ENCODE results near the gene REELD1. TPM values are rescaled to one million over a fixed set of nuclear protein-coding genes. Genes with fewer than 3 reads are reported as not detected.

REELD1 gene
- total and polyA plus RNA-seq, 2 donors from 2014 or later, result 0.58 to 0.66 TPM

DNA sequence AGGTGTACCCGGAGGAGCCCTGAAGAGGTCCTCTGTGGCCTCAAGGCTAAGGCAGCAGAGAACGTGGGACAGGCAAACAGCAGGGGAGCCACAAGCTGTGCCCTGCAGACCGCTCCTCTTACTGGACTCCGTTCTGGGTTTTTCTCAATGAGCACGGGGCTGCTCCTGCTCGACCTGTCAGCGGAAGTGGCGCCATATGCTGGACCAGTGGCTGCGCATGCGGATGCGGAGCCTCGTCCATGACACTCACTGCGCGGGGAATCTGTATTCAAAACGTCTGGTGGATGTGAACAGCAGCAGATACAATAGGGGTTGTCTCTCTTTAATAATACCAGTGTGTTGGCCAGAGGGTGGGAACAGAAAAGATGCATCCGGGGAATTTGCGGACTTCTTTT, 29.5 kb downstream of the REELD1 start:
- intact Hi-C loops (cut with DNase I), result no loop called here
- Histone ChIP-seq H3K4me3 (ENCODE audit: low read length in 3 of 3) (no peak overlapping the region), H3K27ac (ENCODE audit: low read depth in 2 of 2, low read length in 2 of 2) (no peak overlapping the region), H3K36me3 (ENCODE audit: control insufficient read depth in 2 of 3, insufficient read depth in 3 of 3, low read length in 3 of 3) (no peaks in the 10 kb centered on the region), H3K4me1 (ENCODE audit: control insufficient read depth in 2 of 3, insufficient read depth in 2 of 3, low read depth in 1 of 3, low read length in 3 of 3) (peaks cover 0 to 6% (median 4%) of the 10 kb centered on the region in 3 donors), H3K9ac (ENCODE audit: low read length in 3 of 3) (no peak overlapping the region), H3K27me3 (ENCODE audit: control insufficient read depth, insufficient read depth, low read length) (no peaks in the 10 kb centered on the region), H3K9me3 (ENCODE audit: control insufficient read depth in 2 of 3, insufficient read depth in 1 of 3, low read length in 3 of 3) (no peaks in the 10 kb centered on the region)
- TF ChIP-seq, protein P1, sequence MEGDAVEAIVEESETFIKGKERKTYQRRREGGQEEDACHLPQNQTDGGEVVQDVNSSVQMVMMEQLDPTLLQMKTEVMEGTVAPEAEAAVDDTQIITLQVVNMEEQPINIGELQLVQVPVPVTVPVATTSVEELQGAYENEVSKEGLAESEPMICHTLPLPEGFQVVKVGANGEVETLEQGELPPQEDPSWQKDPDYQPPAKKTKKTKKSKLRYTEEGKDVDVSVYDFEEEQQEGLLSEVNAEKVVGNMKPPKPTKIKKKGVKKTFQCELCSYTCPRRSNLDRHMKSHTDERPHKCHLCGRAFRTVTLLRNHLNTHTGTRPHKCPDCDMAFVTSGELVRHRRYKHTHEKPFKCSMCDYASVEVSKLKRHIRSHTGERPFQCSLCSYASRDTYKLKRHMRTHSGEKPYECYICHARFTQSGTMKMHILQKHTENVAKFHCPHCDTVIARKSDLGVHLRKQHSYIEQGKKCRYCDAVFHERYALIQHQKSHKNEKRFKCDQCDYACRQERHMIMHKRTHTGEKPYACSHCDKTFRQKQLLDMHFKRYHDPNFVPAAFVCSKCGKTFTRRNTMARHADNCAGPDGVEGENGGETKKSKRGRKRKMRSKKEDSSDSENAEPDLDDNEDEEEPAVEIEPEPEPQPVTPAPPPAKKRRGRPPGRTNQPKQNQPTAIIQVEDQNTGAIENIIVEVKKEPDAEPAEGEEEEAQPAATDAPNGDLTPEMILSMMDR (IDR thresholded peaks at IDR 0.05; ENCODE audit: borderline replicate concordance, extremely low read depth, insufficient read depth), result no peak
- DNase-seq (no peak), FAIRE-seq (no peak)

DNA sequence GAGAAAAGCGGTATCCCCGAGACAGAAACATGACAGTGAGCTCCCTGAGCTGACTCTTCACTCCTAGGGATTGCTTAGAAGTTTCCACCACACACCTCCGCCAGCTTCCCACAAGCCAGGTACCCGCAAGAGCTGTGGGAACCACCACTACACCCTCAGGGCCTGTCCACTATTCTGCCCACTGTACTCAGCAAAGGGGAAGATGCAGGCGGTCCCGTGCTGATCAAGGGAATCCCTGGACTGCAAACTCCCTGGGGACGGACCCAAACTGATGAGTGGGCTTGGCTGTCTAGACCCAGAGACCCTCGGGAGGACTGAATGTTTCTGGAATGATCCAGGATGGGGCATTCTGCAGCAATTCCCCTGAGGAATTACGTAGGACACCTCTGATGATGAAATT, 30.2 kb downstream of the REELD1 start:
- Histone ChIP-seq H3K9me3 (ENCODE audit: control insufficient read depth in 2 of 3, insufficient read depth in 1 of 3, low read length in 3 of 3) (no peaks in the 10 kb centered on the region), H3K27ac (ENCODE audit: low read depth in 2 of 2, low read length in 2 of 2) (no peak overlapping the region), H3K4me3 (ENCODE audit: low read length in 3 of 3) (no peak overlapping the region), H3K4me1 (ENCODE audit: control insufficient read depth in 2 of 3, insufficient read depth in 2 of 3, low read depth in 1 of 3, low read length in 3 of 3) (peaks cover 0 to 6% (median 4%) of the 10 kb centered on the region in 3 donors), H3K27me3 (ENCODE audit: control insufficient read depth, insufficient read depth, low read length) (no peaks in the 10 kb centered on the region), H3K36me3 (ENCODE audit: control insufficient read depth in 2 of 3, insufficient read depth in 3 of 3, low read length in 3 of 3) (no peaks in the 10 kb centered on the region), H3K9ac (ENCODE audit: low read length in 3 of 3) (no peak overlapping the region)
- FAIRE-seq (no peak), DNase-seq (no peak)
- intact Hi-C loops (cut with DNase I), result no loop called here
- TF ChIP-seq, protein P1 (IDR thresholded peaks at IDR 0.05; ENCODE audit: borderline replicate concordance, extremely low read depth, insufficient read depth), result no peak

DNA sequence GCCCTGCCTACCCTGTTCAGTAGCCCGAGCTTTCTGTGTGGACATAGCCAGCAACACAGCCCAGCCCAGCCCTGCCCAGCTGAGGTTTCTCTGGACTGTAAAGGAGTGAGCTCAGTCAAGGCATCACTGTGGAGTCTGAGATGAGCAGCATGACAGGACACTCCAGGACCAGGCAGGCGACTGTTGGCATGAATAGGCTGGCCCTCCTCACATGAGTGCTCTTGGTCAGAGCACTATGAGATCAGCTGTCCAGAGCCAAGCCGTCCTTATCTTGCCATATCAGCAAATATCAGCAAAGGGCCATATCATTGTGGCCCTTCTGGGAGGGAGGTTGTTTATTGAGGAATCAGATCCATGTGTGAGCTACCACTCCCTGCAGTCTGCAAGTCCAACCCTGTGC, 30.9 kb downstream of the REELD1 start:
- Histone ChIP-seq H3K4me3 (ENCODE audit: low read length in 3 of 3) (no peak overlapping the region), H3K9me3 (ENCODE audit: control insufficient read depth in 2 of 3, insufficient read depth in 1 of 3, low read length in 3 of 3) (no peaks in the 10 kb centered on the region)

More for the DNA sequence above, 30.9 kb downstream of the REELD1 start:
- Histone ChIP-seq H3K4me1 (ENCODE audit: control insufficient read depth in 2 of 3, insufficient read depth in 2 of 3, low read depth in 1 of 3, low read length in 3 of 3) (peaks cover 0 to 6% (median 4%) of the 10 kb centered on the region in 3 donors), H3K9ac (ENCODE audit: low read length in 3 of 3) (no peak overlapping the region), H3K36me3 (ENCODE audit: control insufficient read depth in 2 of 3, insufficient read depth in 3 of 3, low read length in 3 of 3) (no peaks in the 10 kb centered on the region), H3K27me3 (ENCODE audit: control insufficient read depth, insufficient read depth, low read length) (no peaks in the 10 kb centered on the region), H3K27ac (ENCODE audit: low read depth in 2 of 2, low read length in 2 of 2) (no peak overlapping the region)
- DNase-seq (peak in 1 of 5 donors; percentile 22), FAIRE-seq (no peak)
- TF ChIP-seq, protein P1 (IDR thresholded peaks at IDR 0.05; ENCODE audit: borderline replicate concordance, extremely low read depth, insufficient read depth), result no peak
- intact Hi-C loops (cut with DNase I), result no loop called here
